HCT116 (cell line): ENCODE measurements around the gene TRIM37.

Experiments used
- CBX3 ChIP-seq: IDR thresholded peaks from 2 replicates; pipeline ENCODE4 v1.6.1; 2012; ENCODE audit warnings: low read depth
- EZH2 ChIP-seq: fragments of 200-600 bp; sonication (generic); IDR thresholded peaks from 2 replicates; pipeline ENCODE4 v1.6.1; 2017; ENCODE audit warnings: antibody characterized with exemption, mixed run types
- EZH2phosphoT487 ChIP-seq: fragments of 200-600 bp; IDR thresholded peaks from 2 replicates; pipeline ENCODE4 v1.6.1; 2018; ENCODE audit warnings: antibody characterized with exemption, borderline replicate concordance
- JUND ChIP-seq: IDR thresholded peaks from 2 replicates; pipeline ENCODE4 v1.6.1; 2012
- POLR2A ChIP-seq: IDR thresholded peaks from 2 replicates; pipeline ENCODE4 v1.7.0; 2011; ENCODE audit warnings: borderline replicate concordance; ENCODE audit not compliant: insufficient read depth, insufficient read length; ENCODE audit errors: extremely low read depth
- POLR2AphosphoS5 ChIP-seq: IDR thresholded peaks from 2 replicates; pipeline ENCODE4 v1.6.1; 2011; ENCODE audit warnings: mild to moderate bottlenecking, low read depth, low read length, moderate library complexity
- REST ChIP-seq: IDR thresholded peaks from 2 replicates; pipeline ENCODE4 v1.6.1; 2012; ENCODE audit warnings: low read depth
- YY1 ChIP-seq: IDR thresholded peaks from 2 replicates; pipeline ENCODE4 v1.6.1; 2011; ENCODE audit warnings: low read length, low read depth, moderate library complexity, mild to moderate bottlenecking; ENCODE audit not compliant: insufficient replicate concordance; ENCODE audit errors: extremely low read depth
- TF ChIP-seq, protein P1 (sequence below), 3 experiments: fragments of 200-600 bp in 1 of 3; sonication (generic) in 1 of 3; IDR thresholded peaks in 2 of 3; conservative IDR thresholded peaks in 1 of 3; 2 replicates each; pipeline ENCODE4 v1.5.1; 2012 to 2017; ENCODE audit warnings: low read depth in 2 of 3, low read length in 2 of 3, antibody characterized with exemption in 1 of 3, borderline replicate concordance in 1 of 3, control low read depth in 1 of 3, mild to moderate bottlenecking in 1 of 3, mixed read lengths in 1 of 3, mixed run types in 1 of 3, moderate library complexity in 1 of 3; ENCODE audit not compliant: insufficient read depth in 1 of 3
- TF ChIP-seq, protein P2 (sequence below): IDR thresholded peaks from 2 replicates; pipeline ENCODE4 v1.6.1; 2012

- TF ChIP-seq REST (no peak), YY1 (no peak), POLR2A (no peak), POLR2AphosphoS5 (no peak), EZH2 (no peak), JUND (no peak; the same call in 1 of the 2 replicates), EZH2phosphoT487 (no peak), CBX3 (no peak)
- TF ChIP-seq, protein P1, sequence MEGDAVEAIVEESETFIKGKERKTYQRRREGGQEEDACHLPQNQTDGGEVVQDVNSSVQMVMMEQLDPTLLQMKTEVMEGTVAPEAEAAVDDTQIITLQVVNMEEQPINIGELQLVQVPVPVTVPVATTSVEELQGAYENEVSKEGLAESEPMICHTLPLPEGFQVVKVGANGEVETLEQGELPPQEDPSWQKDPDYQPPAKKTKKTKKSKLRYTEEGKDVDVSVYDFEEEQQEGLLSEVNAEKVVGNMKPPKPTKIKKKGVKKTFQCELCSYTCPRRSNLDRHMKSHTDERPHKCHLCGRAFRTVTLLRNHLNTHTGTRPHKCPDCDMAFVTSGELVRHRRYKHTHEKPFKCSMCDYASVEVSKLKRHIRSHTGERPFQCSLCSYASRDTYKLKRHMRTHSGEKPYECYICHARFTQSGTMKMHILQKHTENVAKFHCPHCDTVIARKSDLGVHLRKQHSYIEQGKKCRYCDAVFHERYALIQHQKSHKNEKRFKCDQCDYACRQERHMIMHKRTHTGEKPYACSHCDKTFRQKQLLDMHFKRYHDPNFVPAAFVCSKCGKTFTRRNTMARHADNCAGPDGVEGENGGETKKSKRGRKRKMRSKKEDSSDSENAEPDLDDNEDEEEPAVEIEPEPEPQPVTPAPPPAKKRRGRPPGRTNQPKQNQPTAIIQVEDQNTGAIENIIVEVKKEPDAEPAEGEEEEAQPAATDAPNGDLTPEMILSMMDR (IDR thresholded peaks at IDR 0.05 in 2 of 3, conservative IDR thresholded peaks at IDR 0.05 in 1 of 3; ENCODE audit: borderline replicate concordance in 1 of 3, insufficient read depth in 1 of 3, low read depth in 2 of 3, low read length in 2 of 3) = no peak
- TF ChIP-seq, protein P2, sequence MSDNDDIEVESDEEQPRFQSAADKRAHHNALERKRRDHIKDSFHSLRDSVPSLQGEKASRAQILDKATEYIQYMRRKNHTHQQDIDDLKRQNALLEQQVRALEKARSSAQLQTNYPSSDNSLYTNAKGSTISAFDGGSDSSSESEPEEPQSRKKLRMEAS = no peak
Observed at GRCh38 chr17:59107306-59107670, 608 bp upstream of the TRIM37 start.
